Small intestine (tissue), 7 donors: ENCODE results near the gene SEC61G. TPM values are rescaled to one million over a fixed set of nuclear protein-coding genes. Genes with fewer than 3 reads are reported as not detected.
A peak's percentile ranks its signal among the peaks of the same experiment; 100 is the strongest.

Experiments used
- DNase-seq, 2 donors: peaks; one replicate each; pipeline versions ENCODE4 v3.0.0 to v3.0.0-alpha.2; 2013
- FAIRE-seq: peaks from 2 replicates; lab custom pipeline; 2012; peaks lifted over from hg19 to GRCh38; lab: Jason Lieb, UNC
- H3K27ac ChIP-seq, 3 donors: one replicate each; pipeline ENCODE4 v1.5.1; 2013; ENCODE audit warnings: low read length in 2 of 3, mild to moderate bottlenecking in 2 of 3, control low read depth in 1 of 3, inconsistent platforms in 1 of 3, low read depth in 1 of 3, moderate library complexity in 1 of 3
- H3K27me3 ChIP-seq, 3 donors: one replicate each; pipeline ENCODE4 v1.6.1; 2013; ENCODE audit warnings: low read length in 3 of 3, inconsistent platforms in 1 of 3; ENCODE audit not compliant: control insufficient read depth in 3 of 3, insufficient read depth in 3 of 3
- H3K36me3 ChIP-seq, 3 donors: one replicate each; pipeline ENCODE4 v1.6.1; 2013; ENCODE audit warnings: low read length in 3 of 3, inconsistent platforms in 1 of 3, low read depth in 1 of 3, mild to moderate bottlenecking in 1 of 3, moderate library complexity in 1 of 3; ENCODE audit not compliant: control insufficient read depth in 3 of 3, insufficient read depth in 2 of 3
- H3K4me1 ChIP-seq, 3 donors: one replicate each; pipeline ENCODE4 v1.6.1; 2013; ENCODE audit warnings: low read length in 2 of 3, inconsistent platforms in 1 of 3, low read depth in 1 of 3, mild to moderate bottlenecking in 1 of 3, moderate library complexity in 1 of 3; ENCODE audit not compliant: control insufficient read depth in 3 of 3, insufficient read depth in 2 of 3
- H3K4me3 ChIP-seq, 3 donors: one replicate each; pipeline ENCODE4 v1.5.1; 2013; ENCODE audit warnings: low read length in 3 of 3, control low read depth in 1 of 3, inconsistent platforms in 1 of 3, low read depth in 1 of 3, mild to moderate bottlenecking in 1 of 3, moderate library complexity in 1 of 3
- H3K9me3 ChIP-seq, 2 donors: one replicate each; pipeline ENCODE4 v1.6.1; 2013; ENCODE audit warnings: low read depth in 1 of 2, low read length in 1 of 2; ENCODE audit not compliant: control insufficient read depth in 2 of 2, insufficient read depth in 1 of 2
- WGBS, 3 donors: extraction: QIAGEN DNeasy Blood & Tissue Kit; methylation state at CpG; one replicate each; pipeline ENCODE4 v1.1.7; 2013; 5-methylcytosine and 5-hydroxymethylcytosine counted together
- polyA plus RNA-seq, 4 donors: library from polyadenylated mRNA; stranded (reverse) in 3 of 4; unstranded in 1 of 4; fragments of 200-250 nt in 3 of 4; fragments of 120-200 nt in 1 of 4; gene quantifications; one replicate each; pipeline versions ENCODE4 v1.2.1 to v1.2.3, GENCODE V29; 2013
- donor health status: healthy with polysubstance abuse.
- donor health status: control.
- donor health status: control.
- donor health status: Bipolar disorder and iron deficiency.
- donor health status: healthy.

The SEC61G gene
- polyA plus RNA-seq, 4 donors, result 197 to 506 (median 349) TPM

DNA sequence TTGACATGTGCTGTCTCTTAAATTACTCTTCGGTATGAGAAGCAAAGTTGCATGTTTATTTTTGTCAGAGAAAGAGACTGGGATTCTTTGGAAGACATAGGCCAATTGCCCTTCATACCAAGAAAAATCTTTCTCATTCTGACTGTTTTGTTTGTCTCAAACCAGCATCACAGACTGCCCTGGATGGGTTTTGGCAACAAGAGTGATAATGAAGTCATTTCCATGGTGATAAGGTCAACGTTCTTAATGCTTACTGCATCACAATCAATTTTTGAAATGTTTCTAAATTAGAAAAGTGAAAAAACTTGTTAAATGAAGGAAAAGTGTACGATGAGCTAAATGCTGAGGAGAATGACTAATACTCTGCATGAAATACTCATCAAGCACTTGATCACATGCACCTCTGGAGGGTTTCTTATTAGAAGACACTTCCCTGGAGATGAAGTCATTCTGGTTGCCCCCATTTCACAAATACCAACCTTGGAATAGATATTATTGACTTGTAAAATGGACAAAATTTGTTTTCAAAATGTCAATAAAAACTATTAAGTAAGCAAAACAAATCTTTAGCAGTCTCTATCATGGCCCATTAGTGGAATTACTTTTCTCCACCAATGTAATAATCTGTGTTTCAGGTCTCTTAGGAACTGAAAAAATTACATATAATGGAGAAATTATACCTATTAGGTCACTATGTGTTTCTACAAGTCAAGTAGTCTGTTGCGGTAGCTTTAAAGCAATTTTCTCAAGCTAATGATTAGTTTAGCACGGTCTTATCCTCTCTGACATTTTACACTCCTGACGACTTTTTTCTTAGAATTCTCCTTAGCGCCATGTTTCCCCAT is 19.9 kb upstream of the SEC61G start:
- DNase-seq (no peak), FAIRE-seq (no peak)
- Histone ChIP-seq H3K9me3 (peaks cover 0 to 11% of the 10 kb centered on the region in 2 donors), H3K27me3 (no peaks in the 10 kb centered on the region), H3K4me3 (no peak overlapping the region), H3K36me3 (no peaks in the 10 kb centered on the region), H3K4me1 (no peaks in the 10 kb centered on the region), H3K27ac (no peak overlapping the region)
- 72 to 77% (median 76%) methylated on average over 7 of the region's 7 CpGs for WGBS, 3 donors

DNA sequence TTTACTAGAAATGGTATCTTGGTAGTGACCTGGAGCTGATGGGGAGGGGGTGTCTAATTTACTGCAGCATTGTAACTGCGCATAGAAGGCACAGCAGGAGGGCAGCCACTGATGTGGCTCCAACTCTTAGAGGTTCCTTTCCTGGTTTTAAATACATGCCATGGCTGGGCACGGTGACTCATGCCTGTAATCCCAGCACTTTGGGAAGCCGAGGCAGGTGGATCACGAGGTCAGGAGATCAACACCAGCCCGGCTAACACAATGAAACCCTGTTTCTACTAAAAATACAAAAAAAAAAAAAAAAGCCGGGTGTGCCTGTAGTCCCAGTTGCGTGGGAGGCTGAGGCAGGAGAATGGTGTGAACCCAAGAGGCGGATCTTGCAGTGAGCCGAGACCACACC is 19.2 kb upstream of the SEC61G start:
- Histone ChIP-seq H3K9me3 (peaks cover 0 to 11% of the 10 kb centered on the region in 2 donors), H3K4me1 (no peaks in the 10 kb centered on the region), H3K4me3 (no peak overlapping the region), H3K36me3 (no peaks in the 10 kb centered on the region), H3K27ac (no peak overlapping the region), H3K27me3 (no peaks in the 10 kb centered on the region)
- FAIRE-seq (no peak), DNase-seq (no peak)
- 75 to 84% (median 83%) methylated on average over 7 to 9 of the region's 9 CpGs for WGBS, 3 donors

GRCh38 chr7:54774785-54775740 is 16.1 kb upstream of the SEC61G start:
- WGBS, 3 donors, result 80 to 92% (median 87%) methylated on average over 18 of the region's 18 CpGs
- FAIRE-seq (no peak), DNase-seq (no peak)
- Histone ChIP-seq H3K4me1 (no peaks in the 10 kb centered on the region), H3K36me3 (no peaks in the 10 kb centered on the region), H3K27me3 (peaks cover 0 to 2% (median 0%) of the 10 kb centered on the region in 3 donors), H3K9me3 (peaks cover 0 to 11% of the 10 kb centered on the region in 2 donors), H3K27ac (no peak overlapping the region), H3K4me3 (no peak overlapping the region)

DNA sequence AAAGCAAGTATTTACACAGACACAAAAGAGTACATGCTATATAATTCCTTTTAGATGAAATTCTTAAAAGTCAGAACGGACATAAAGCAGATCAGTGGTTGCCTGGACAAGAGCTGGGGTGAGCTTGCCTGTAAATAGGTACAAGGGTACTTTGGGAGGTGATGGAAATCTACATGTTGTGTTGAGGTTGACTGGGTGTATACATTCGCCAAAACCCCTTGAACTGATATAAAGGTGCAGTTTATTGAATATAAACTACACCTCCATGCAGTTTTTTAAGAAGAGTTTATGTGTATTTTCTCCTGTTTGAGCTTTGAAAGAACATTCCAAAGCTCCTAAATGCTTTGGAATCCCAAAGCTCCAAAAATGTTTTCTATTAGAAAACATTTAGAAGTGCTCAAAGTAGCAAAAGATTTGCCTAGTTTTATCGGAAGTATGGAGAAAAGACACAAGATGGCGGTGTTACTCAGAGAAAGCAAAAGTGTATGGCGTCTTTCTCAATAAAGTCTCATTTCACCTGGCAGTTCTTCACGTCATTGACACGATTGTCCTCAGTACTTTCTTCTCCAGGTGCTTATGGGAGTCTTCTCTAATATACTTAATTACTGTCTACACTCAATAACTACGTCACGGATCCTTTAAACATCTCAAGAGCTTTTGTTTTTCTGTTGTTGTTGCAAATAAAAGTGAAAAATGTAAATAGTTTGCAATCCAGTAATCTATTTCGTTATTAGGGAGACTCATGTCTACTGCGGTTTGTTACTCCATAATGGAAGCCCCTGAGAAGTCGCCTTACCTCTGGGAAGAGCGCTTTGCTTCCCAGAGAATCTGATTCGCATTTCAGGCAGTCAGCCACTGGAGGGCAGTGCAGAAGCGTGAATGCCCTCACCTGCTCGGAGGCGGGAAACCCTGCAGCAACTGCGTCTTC is 14.7 kb upstream of the SEC61G start:
- peak overlapping the region in 2 of 3 donors; percentile 20 to 37 for H3K4me3 ChIP-seq
- 12 to 20% (median 18%) methylated on average over 18 of the region's 18 CpGs for WGBS, 3 donors
- DNase-seq (peak; percentile 85 to 88), FAIRE-seq (no peak)
- H3K27me3 ChIP-seq, result peaks cover 0 to 9% (median 0%) of the 10 kb centered on the region in 3 donors
- no peaks in the 10 kb centered on the region for H3K4me1 ChIP-seq
- no peak overlapping the region for H3K27ac ChIP-seq
- H3K9me3 ChIP-seq, result peaks cover 0 to 11% of the 10 kb centered on the region in 2 donors
- no peaks in the 10 kb centered on the region for H3K36me3 ChIP-seq

GRCh38 chr7:54769203-54769602 is 10.2 kb upstream of the SEC61G start:
- Histone ChIP-seq H3K9me3 (no peaks in the 10 kb centered on the region), H3K4me3 (no peak overlapping the region), H3K27ac (no peak overlapping the region), H3K36me3 (no peaks in the 10 kb centered on the region), H3K27me3 (peaks cover 0 to 9% (median 0%) of the 10 kb centered on the region in 3 donors), H3K4me1 (no peaks in the 10 kb centered on the region)
- DNase-seq, result no peak
- no peak for FAIRE-seq
- WGBS, 3 donors, result 78 to 86% (median 84%) methylated on average over 2 of the region's 2 CpGs

DNA sequence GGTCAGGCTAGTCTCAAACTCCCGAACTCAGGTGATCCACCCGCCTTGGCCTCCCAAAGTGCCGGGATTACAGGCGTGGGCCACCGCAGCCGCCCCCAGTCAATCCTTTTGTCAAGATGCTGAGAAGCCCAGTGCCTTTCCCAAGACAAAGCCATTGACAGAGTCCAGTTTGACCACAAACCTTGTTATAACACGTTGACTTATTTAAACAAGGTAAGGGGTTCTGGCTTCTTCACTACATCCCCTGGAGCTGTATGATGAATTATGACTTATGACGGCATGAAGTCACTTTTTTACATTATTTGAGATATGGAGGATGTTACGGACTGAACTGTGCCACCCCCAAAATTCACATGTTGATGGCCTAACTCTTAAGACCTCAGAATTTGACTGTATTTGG is 5.8 kb upstream of the SEC61G start:
- H3K4me1 ChIP-seq, result no peaks in the 10 kb centered on the region
- no peak for FAIRE-seq
- 93 to 95% (median 93%) methylated on average over 9 of the region's 9 CpGs for WGBS, 3 donors
- H3K4me3 ChIP-seq, result no peak overlapping the region
- no peak overlapping the region for H3K27ac ChIP-seq
- no peak for DNase-seq
- H3K27me3 ChIP-seq, result peaks cover 0 to 7% (median 0%) of the 10 kb centered on the region in 3 donors
- no peaks in the 10 kb centered on the region for H3K9me3 ChIP-seq
- H3K36me3 ChIP-seq, result no peaks in the 10 kb centered on the region

- Histone ChIP-seq H3K27me3 (no peaks in the 10 kb centered on the region), H3K4me3 (peak overlapping the region in 2 of 3 donors; percentile 85 to 93), H3K36me3 (peaks cover 4 to 5% (median 4%) of the 10 kb centered on the region in 3 donors), H3K9me3 (no peaks in the 10 kb centered on the region), H3K27ac (no peak overlapping the region), H3K4me1 (peaks cover 0 to 2% (median 2%) of the 10 kb centered on the region in 3 donors)
- DNase-seq, result no peak
- 57 to 67% (median 65%) methylated on average over 6 of the region's 6 CpGs for WGBS, 3 donors
- no peak for FAIRE-seq
Observed at GRCh38 chr7:54757711-54758110, 1.3 kb downstream of the SEC61G start.
